ENCODE data around the gene ESYT2. TPM values are rescaled to one million over a fixed set of nuclear protein-coding genes. Genes with fewer than 3 reads are reported as not detected.

The ESYT2 gene
- total RNA-seq, 2 experiments from 2014 or later, result 62.4 to 64.2 TPM

DNA sequence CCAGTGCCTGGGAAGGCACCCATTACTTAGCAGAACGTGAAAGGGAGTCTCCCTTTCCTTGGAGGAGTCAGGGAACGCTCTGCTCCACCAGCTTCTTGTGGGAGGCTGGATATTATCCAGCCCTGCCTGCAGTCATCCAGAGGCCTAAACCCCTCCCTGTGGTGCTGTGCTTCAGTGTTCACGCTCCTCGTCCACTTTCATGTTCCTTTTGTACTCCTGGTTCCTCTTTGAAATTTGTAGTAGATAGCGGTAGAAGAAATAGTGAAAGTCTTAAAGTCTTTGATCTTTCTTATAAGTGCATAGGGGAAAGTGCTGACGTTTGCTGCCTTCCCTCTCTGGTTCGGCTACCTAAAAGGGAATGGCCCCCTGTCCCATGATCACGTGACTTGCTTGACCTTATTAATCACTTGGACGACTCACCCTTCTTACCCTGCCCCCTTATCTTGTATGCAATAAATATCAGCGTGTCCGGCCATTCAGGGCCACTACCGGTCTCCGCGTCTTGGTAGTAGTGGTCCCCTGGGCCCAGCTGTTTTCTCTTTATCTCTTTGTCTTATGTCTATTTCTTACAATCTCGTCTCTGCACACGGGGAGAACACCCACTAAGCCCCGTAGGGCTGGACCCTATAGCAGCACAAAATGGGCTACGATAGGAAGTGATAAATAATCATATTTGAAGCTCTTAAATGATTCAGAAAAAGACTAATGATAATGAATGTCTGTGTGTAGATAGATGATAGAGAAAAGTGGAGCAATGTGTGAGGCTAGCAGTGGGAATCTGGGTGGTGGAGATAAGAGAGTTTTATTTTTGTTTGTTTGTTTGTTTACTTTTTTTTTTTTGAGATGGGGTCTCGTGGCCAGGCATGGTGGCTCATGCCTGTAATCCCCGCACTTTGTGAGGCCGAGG, 5.8 kb upstream of the ESYT2 start:
- peaks cover 15% of the 10 kb centered on the region for H3K4me1 Mint-ChIP-seq (ENCODE audit: low read depth)
- CTCF ChIA-PET, result no interaction called here

DNA sequence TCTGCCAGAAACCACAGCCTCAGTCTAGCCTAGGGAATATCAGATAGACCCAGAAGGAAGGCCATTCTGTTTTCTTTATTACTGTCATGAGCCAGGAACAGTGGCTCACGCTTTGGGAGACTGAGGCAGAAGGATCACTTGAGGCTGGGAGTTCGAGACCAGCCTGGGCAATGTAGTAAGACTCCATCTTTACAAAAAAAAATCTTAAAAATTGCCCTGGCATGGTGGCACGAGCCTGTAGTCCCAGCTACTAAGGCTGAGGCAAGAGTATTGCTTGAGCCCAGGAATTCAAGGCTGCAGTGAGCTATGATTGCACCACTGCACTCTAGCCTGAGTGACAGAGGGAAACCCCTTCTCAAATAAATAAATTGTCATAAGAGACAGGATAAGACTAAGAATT, 3.7 kb upstream of the ESYT2 start:
- CTCF ChIA-PET, result no interaction called here
- DNase-seq, result no peak
- POLR2A ChIA-PET, result interaction anchor here (1.3 kb wide), 1 partner anchor 15 kb away, joined by 3 read pairs; no protein-coding TSS in a partner anchor
- intact Hi-C loops (cut with micrococcal nuclease), result no loop called here
- H3K4me1 Mint-ChIP-seq (ENCODE audit: low read depth), result peaks cover 15% of the 10 kb centered on the region
- H3K27ac Mint-ChIP-seq, result no peak overlapping the region
- no peak overlapping the region for H3K4me3 Mint-ChIP-seq
- no peaks in the 10 kb centered on the region for H3K27me3 Mint-ChIP-seq
- peaks cover under 1% of the 10 kb centered on the region for H3K36me3 Mint-ChIP-seq
- H3K9me3 Mint-ChIP-seq, result no peaks in the 10 kb centered on the region

More for the DNA sequence above, 5.8 kb upstream of the ESYT2 start:
- intact Hi-C loops (cut with micrococcal nuclease), result no loop called here
- H3K9me3 Mint-ChIP-seq, result no peaks in the 10 kb centered on the region
- no peak for DNase-seq
- POLR2A ChIA-PET, result no interaction called here
- H3K27ac Mint-ChIP-seq, result no peak overlapping the region
- no peak overlapping the region for H3K4me3 Mint-ChIP-seq
- no peaks in the 10 kb centered on the region for H3K36me3 Mint-ChIP-seq
- H3K27me3 Mint-ChIP-seq, result no peaks in the 10 kb centered on the region

DNA sequence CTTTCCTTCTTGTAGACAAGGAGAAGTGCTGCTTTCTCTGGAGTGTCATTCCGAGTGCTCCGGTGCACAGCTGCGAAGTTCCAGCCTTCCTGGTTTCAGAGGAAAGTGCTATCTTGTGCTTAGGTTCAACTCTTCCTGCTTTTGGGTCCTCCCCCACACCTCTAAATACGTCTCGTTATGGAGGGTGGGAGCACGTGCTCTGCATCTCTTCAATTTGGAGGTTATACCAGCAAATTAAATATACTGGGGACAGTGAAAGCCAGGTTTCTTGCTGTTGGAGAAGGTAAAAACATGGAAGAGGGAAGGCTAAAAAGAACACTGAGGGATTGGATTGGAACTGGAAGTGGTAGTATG, 2.4 kb upstream of the ESYT2 start:
- ChIA-PET CTCF (interaction anchor here (1.0 kb wide), 1 partner anchor 20 kb away, joined by 3 read pairs; no protein-coding TSS in a partner anchor), POLR2A (interaction anchor here (1.0 to 1.3 kb wide), 2 partner anchors 16 to 33 kb away, joined by 3 read pairs; no protein-coding TSS in a partner anchor)
- intact Hi-C loops (cut with micrococcal nuclease), result no loop called here
- Mint-ChIP-seq H3K36me3 (peaks cover 4% of the 10 kb centered on the region), H3K27ac (no peak overlapping the region), H3K4me3 (peak overlapping the region; percentile 27), H3K27me3 (no peaks in the 10 kb centered on the region), H3K4me1 (ENCODE audit: low read depth) (peaks cover 23% of the 10 kb centered on the region), H3K9me3 (no peaks in the 10 kb centered on the region)
- no peak for DNase-seq

DNA sequence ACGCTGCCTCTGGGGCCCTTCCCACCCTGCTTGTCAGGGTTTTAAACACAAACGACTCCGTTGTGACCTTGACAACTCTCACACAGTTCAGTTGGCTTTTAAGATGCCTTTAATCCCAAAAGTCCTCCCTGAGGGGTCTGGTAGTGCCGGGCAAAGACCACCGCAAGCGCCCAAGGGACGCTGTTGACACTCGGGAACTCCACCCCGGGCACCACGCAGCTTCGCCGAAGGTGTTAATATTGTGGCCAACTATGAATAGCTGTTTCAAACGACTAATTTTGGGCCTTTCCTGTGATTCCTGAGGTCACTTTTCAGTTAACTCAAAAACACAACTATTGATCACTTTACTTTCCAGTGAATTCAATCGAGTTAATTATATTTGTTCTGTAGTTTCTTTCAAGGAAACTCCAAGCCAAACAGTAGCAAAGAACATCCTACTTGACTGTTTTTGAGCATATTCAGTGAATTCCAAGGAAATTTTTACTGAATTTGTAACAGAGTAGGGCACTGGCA, 958 bp upstream of the ESYT2 start:
- Mint-ChIP-seq H3K27me3 (no peaks in the 10 kb centered on the region), H3K4me1 (ENCODE audit: low read depth) (peaks cover 30% of the 10 kb centered on the region), H3K9me3 (no peaks in the 10 kb centered on the region), H3K27ac (peak overlapping the region; percentile 83), H3K36me3 (peaks cover 4% of the 10 kb centered on the region), H3K4me3 (peak overlapping the region; percentile 78)
- DNase-seq, result no peak
- ChIA-PET CTCF (interaction anchor here (0.7 to 1.7 kb wide), 5 partner anchors 17 to 146 kb away, joined by 3 to 6 read pairs (median 4); partner anchors contain the start of gene NCAPG2), POLR2A (interaction anchor here (0.7 to 3.0 kb wide), 8 partner anchors 11 to 125 kb away, joined by 3 to 22 read pairs (median 8); no protein-coding TSS in a partner anchor)
- intact Hi-C loops (cut with micrococcal nuclease), result loop anchor here (1.0 kb wide), 1 partner anchor 17 kb away; no protein-coding TSS in a partner anchor

DNA sequence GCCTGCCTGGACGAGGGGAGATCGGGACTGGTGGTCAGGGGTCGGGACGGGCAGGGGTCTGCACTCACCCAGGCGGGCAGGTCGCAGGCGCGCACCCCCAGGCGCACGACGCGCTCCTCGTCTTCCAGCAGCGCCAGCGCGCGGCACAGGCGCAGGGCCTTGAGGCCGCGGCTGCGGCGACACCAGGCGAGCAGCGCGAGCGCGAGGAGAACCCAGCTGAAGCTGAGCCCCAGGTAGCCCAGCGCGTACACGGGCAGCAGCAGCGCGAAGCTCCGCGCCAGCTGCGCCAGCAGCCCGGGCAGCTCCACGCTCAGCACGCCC, 328 bp downstream of the ESYT2 start:
- H3K27ac Mint-ChIP-seq, result peak overlapping the region; percentile 87
- intact Hi-C loops (cut with micrococcal nuclease), result loop anchor here (1.0 to 5.0 kb wide), 4 partner anchors 11 to 148 kb away; partner anchors contain the start of genes DYNC2I1 and NCAPG2

DNA sequence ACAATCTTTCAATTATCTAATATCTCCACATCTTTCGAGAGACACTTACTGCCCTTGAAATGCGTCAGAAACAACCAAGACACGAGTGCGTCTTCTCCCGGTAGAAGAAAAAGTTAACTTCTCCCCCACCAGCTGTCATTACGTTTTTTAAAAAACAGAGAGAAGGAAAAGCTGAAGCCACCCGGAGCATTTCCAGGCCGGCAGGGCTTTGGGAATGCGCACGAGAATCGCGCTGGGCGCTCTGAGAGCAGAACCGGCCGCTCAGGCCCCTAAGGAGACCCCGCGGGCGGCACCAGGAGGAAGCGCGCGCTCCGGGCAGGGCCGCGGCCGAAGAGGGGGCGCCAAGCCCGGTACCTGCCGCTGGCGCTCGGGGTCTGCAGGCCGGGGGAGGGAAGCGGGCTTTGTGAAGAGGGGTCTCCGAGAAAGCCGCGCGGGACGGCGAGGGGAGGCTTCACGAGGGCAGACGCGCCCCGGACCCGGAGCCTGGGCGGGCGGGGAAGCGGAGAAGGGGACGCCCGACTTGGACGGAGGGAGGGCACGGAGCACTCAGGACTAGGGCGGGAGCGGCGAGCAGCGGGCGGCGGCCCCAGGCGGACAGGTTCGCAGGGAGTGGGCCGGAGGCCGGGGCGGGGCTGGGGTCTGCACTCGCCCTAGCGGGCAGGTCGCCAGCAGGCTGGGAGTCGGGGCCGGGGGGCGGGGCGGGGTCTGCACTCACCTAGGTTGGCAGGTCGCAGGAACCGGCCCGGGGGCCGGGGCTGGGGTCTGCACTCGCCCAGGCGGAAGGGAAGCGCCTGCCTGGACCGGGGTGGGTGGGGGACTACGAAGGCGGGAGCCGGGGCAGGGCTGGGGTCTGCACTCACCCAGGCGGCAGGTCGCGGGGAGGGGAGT, 932 bp downstream of the ESYT2 start:
- H3K27me3 Mint-ChIP-seq, result no peaks in the 10 kb centered on the region
- CTCF ChIA-PET, result interaction anchor here (0.8 to 2.0 kb wide), 8 partner anchors 12 to 149 kb away, joined by 3 to 5 read pairs (median 4); no protein-coding TSS in a partner anchor
- POLR2A ChIA-PET, result interaction anchor here (0.6 to 3.0 kb wide), 16 partner anchors 9 to 369 kb away, joined by 3 to 22 read pairs (median 5); partner anchors contain the start of genes DYNC2I1 and NCAPG2

More for the DNA sequence above, 328 bp downstream of the ESYT2 start:
- peaks cover 4% of the 10 kb centered on the region for H3K36me3 Mint-ChIP-seq
- DNase-seq, result peak; percentile 80
- POLR2A ChIA-PET, result interaction anchor here (0.6 to 3.0 kb wide), 13 partner anchors 10 to 368 kb away, joined by 3 to 22 read pairs (median 5); partner anchors contain the start of genes DYNC2I1 and NCAPG2
- peaks cover 38% of the 10 kb centered on the region for H3K4me1 Mint-ChIP-seq (ENCODE audit: low read depth)
- CTCF ChIA-PET, result interaction anchor here (0.8 to 2.0 kb wide), 8 partner anchors 13 to 148 kb away, joined by 3 to 5 read pairs (median 4); no protein-coding TSS in a partner anchor
- H3K27me3 Mint-ChIP-seq, result no peaks in the 10 kb centered on the region
- H3K9me3 Mint-ChIP-seq, result no peaks in the 10 kb centered on the region
- peak overlapping the region; percentile 85 for H3K4me3 Mint-ChIP-seq

DNA sequence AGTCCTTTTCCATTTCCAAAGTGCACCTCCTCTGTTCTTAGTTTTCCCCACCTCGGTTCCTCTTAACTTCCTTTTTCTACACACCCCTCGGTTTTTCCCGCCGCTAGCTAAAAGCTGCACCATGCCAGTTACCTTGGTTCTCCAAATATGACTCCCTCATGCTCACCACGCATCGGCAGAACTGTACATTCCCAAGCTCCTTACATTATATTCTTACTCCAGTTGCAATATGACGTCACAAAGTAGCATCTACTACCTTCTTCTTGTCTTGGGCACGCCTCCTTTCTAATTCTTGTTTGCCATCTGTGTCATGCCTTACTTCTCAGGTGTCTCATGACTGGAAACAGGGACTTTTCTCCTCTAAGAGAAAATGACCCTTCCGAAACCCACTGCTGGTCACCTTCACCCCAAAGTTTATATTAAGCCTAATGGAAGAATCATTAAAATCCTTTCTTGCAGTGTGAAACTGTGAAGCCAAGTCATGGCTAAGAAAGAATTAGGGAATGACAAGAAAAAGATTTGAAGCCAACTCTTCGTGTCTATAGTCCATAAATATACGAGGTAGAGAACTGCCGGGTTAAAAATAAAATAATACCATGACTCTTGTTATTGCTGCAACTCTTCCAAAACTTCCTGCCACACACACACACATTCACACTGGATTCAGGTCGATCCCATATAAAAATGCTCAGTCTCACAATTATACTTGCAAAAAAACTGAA, 1.7 kb downstream of the ESYT2 start:
- DNase-seq, result peak; percentile 40
- H3K9me3 Mint-ChIP-seq, result no peaks in the 10 kb centered on the region
- intact Hi-C loops (cut with micrococcal nuclease), result loop anchor here (5.0 kb wide), 1 partner anchor 150 kb away; no protein-coding TSS in a partner anchor
- H3K4me3 Mint-ChIP-seq, result peak overlapping the region; percentile 85
- H3K4me1 Mint-ChIP-seq (ENCODE audit: low read depth), result peaks cover 44% of the 10 kb centered on the region
- ChIA-PET CTCF (interaction anchor here (0.8 to 2.0 kb wide), 4 partner anchors 16 to 149 kb away, joined by 3 to 5 read pairs (median 3); partner anchors contain the start of gene DYNC2I1), POLR2A (interaction anchor here (0.9 to 3.0 kb wide), 8 partner anchors 9 to 123 kb away, joined by 3 to 22 read pairs (median 4); partner anchors contain the start of gene NCAPG2)
- peak overlapping the region; percentile 87 for H3K27ac Mint-ChIP-seq
- peaks cover 4% of the 10 kb centered on the region for H3K36me3 Mint-ChIP-seq
- H3K27me3 Mint-ChIP-seq, result no peaks in the 10 kb centered on the region

More for the DNA sequence above, 932 bp downstream of the ESYT2 start:
- Mint-ChIP-seq H3K4me1 (ENCODE audit: low read depth) (peaks cover 41% of the 10 kb centered on the region), H3K9me3 (no peaks in the 10 kb centered on the region), H3K4me3 (peak overlapping the region; percentile 85), H3K27ac (peak overlapping the region; percentile 87), H3K36me3 (peaks cover 4% of the 10 kb centered on the region)
- peak; percentile 39 for DNase-seq
- intact Hi-C loops (cut with micrococcal nuclease), result loop anchor here (1.0 to 5.0 kb wide), 4 partner anchors 10 to 149 kb away; partner anchors contain the start of genes DYNC2I1 and NCAPG2

DNA sequence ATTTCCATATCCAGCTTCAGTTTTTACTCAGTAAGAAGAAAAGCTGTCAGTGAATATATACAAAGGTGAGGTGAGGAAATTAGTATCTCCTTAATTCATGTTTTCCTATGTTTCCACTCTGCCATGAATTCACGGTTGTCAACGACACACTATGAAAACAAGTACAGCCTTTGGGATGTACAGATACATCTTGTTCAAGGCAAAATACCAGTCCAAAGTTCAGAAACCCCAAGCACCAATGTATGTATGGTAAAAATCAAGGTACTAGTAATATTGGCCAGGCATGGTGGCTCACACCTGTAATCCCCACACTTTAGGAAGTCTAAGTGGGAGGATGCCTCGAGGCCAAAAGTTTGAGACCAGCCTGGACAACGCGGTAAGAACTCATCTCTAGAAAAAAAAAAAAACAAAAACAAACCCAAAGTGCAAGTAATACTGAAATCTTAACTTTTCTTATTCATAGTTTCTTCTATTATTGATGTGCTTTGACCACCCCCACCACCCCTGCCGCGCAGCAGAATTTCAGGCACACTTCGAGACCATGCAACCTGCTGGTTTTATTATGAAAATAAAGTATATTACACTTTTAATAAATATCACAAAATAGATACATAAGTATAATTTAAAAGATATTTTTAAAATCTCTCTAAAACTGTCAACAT, 3.5 kb downstream of the ESYT2 start:
- CTCF ChIA-PET, result no interaction called here
- Mint-ChIP-seq H3K4me3 (peak overlapping the region; percentile 58), H3K27me3 (no peaks in the 10 kb centered on the region), H3K27ac (peak overlapping the region; percentile 85), H3K36me3 (peaks cover 4% of the 10 kb centered on the region), H3K9me3 (no peaks in the 10 kb centered on the region), H3K4me1 (ENCODE audit: low read depth) (peaks cover 53% of the 10 kb centered on the region)
- intact Hi-C loops (cut with micrococcal nuclease), result loop anchor here (5.0 kb wide), 1 partner anchor 152 kb away; no protein-coding TSS in a partner anchor
- peak; percentile 62 for DNase-seq
- POLR2A ChIA-PET, result interaction anchor here (0.6 to 2.2 kb wide), 3 partner anchors 9 to 22 kb away, joined by 3 to 8 read pairs (median 3); no protein-coding TSS in a partner anchor

DNA sequence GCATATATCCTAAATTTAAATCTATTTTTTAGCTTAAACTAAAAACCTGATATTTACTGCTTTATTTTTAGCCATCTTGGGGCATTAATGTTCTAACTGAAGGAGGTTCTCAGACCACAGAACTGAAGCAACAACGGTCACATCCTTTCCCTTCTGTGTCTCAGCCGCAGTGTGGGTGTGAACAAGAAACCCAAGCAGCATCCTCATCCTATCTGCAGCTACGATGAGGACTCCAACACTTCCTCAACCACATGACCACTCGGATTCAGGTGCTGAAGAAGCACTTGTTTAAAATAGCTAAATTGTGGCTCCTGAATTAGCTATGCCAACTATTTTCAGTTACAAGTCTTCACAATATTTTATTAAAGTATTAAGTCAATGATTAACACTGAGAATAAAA, 5.3 kb downstream of the ESYT2 start:
- CTCF ChIA-PET, result interaction anchor here (0.9 to 1.1 kb wide), 2 partner anchors 40 to 153 kb away, joined by 3 read pairs; no protein-coding TSS in a partner anchor

More for the DNA sequence above, 5.3 kb downstream of the ESYT2 start:
- POLR2A ChIA-PET, result interaction anchor here (0.8 to 1.3 kb wide), 4 partner anchors 9 to 18 kb away, joined by 3 to 8 read pairs (median 4); no protein-coding TSS in a partner anchor
- intact Hi-C loops (cut with micrococcal nuclease), result loop anchor here (1.0 kb wide), 1 partner anchor 12 kb away; no protein-coding TSS in a partner anchor
- DNase-seq, result peak; percentile 83
- Mint-ChIP-seq H3K4me3 (peak overlapping the region; percentile 3), H3K27ac (peak overlapping the region; percentile 75), H3K36me3 (peaks cover 4% of the 10 kb centered on the region), H3K27me3 (no peaks in the 10 kb centered on the region), H3K4me1 (ENCODE audit: low read depth) (peaks cover 63% of the 10 kb centered on the region), H3K9me3 (no peaks in the 10 kb centered on the region)
